Measurements from ENCODE around the gene SLC41A3.

Gene SLC41A3

GRCh38 chr3:126119976-126120375 is 36.1 kb upstream of the SLC41A3 start:
- DNase-seq, result no peak

- DNase-seq, result no peak
Measured at GRCh38 chr3:126119008-126119675, 35.2 kb upstream of the SLC41A3 start.

GRCh38 chr3:126118591-126118990 is 34.7 kb upstream of the SLC41A3 start:
- DNase-seq, result no peak

GRCh38 chr3:126117786-126118185 is 33.9 kb upstream of the SLC41A3 start:
- no peak for DNase-seq

- DNase-seq, result no peak
Measured at GRCh38 chr3:126117212-126117611, 33.3 kb upstream of the SLC41A3 start.

GRCh38 chr3:126116526-126116925 is 32.6 kb upstream of the SLC41A3 start:
- no peak for DNase-seq

- no peak for DNase-seq
Measured at GRCh38 chr3:126114443-126115386, 30.8 kb upstream of the SLC41A3 start.

- no peak for DNase-seq
Measured at GRCh38 chr3:126113733-126114442, 30.0 kb upstream of the SLC41A3 start.

GRCh38 chr3:126113238-126113555 is 29.3 kb upstream of the SLC41A3 start:
- no peak for DNase-seq

- DNase-seq, result no peak
Measured at GRCh38 chr3:126112531-126113237, 28.8 kb upstream of the SLC41A3 start.

- DNase-seq, result no peak
Measured at GRCh38 chr3:126111566-126112475, 27.9 kb upstream of the SLC41A3 start.

- DNase-seq, result no peak
Measured at GRCh38 chr3:126111126-126111551, 27.2 kb upstream of the SLC41A3 start.

GRCh38 chr3:126110431-126111125 is 26.7 kb upstream of the SLC41A3 start:
- DNase-seq, result no peak

- DNase-seq, result no peak
Measured at GRCh38 chr3:126109880-126110235, 25.9 kb upstream of the SLC41A3 start.

- no peak for DNase-seq
Measured at GRCh38 chr3:126109146-126109879, 25.4 kb upstream of the SLC41A3 start.

- no peak for DNase-seq
Measured at GRCh38 chr3:126108676-126109050, 24.7 kb upstream of the SLC41A3 start.

- no peak for DNase-seq
Measured at GRCh38 chr3:126107957-126108675, 24.2 kb upstream of the SLC41A3 start.

- no peak for DNase-seq
Measured at GRCh38 chr3:126107203-126107939, 23.4 kb upstream of the SLC41A3 start.
